ENCODE data around the gene PLCD4. TPM values are rescaled to one million over a fixed set of nuclear protein-coding genes. Genes with fewer than 3 reads are reported as not detected.
A peak's percentile ranks its signal among the peaks of the same experiment; 100 is the strongest.

The PLCD4 gene
- polyA plus RNA-seq, 3 donors, result 5.9 to 10.0 (median 8.8) TPM

- DNase-seq (ENCODE audit: low read depth in 3 of 3, low spot score in 2 of 3), result no peak
Measured at GRCh38 chr2:218662377-218662776, 54.7 kb downstream of the PLCD4 start.

- no peak for DNase-seq (ENCODE audit: low read depth in 3 of 3, low spot score in 2 of 3)
Measured at GRCh38 chr2:218662827-218663226, 55.1 kb downstream of the PLCD4 start.

DNA sequence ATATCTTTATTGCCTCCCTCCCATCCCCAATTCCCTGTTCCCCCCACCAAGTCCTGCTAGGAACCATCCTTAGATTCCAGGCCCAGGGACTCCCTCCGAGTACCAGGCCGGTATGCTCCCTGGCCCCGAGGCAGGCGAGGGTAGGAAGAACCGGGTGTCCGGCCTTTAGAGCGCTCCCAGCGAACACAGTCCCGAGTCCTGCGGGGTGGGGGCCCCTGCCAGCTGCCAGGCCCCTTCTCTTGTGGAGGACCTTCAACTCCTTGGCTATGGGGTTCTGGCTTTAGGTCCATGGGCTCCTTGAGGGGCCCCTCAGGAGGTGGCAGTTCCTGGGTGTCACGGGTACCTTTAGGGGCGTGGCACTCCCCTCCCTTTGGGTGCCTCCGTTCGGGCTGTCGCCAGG is 56.2 kb downstream of the PLCD4 start:
- DNase-seq (ENCODE audit: low read depth in 3 of 3, low spot score in 2 of 3), result no peak

GRCh38 chr2:218664653-218665052 is 57.0 kb downstream of the PLCD4 start:
- DNase-seq (ENCODE audit: low read depth in 3 of 3, low spot score in 2 of 3), result no peak

GRCh38 chr2:218671097-218671653 is 63.5 kb downstream of the PLCD4 start:
- DNase-seq (ENCODE audit: low read depth in 3 of 3, low spot score in 2 of 3), result no peak

DNA sequence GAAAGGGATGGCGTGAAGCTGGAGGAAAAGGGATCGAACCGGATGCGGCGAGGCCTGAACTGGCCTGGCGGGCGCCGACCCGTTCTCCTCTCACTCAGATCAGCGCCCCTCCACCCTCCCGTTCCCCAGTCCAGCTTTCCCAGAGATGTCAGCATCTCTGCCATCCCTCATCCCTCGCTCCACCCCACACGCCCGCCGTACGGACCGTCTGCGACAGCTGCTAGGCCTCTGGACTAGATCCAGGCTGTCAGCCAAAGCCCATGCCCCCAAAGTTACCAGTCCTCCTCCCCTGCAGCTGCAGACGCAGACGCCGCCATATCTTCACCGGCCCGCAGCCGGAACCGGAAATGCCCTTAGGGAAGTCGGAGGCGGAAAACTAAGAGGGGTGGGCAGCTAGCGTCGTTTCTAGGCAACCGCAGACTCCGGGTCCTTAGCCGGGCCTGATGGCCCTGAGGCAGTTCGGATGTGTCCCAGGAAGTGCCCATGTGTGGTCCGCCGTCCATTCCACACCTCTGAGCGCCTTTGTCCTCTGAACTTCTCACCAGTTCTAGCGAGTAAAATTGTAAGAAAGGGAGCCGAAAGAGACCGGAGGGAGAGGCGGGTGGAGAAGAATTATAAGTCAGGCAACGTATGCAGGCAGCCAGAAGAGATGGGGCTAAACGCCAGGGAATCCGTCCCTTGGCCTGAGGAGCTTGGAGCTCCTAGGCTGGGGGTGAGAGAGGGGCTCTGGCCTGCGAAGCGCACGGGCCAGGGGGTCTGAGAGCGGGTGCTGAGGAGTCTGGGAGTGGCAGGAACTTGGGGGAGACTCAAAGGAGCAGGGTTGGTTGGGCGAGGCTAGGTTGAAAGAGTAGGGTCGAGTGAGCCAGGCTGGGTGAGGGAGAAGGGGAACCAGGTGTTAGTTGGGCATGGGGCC is 64.2 kb downstream of the PLCD4 start, which contains the start of the genes RNF25 and STK36:
Gene RNF25, minus strand, starts transcription at position 349 of the 913 bp plus-strand sequence. Its CDS starts 32 bp downstream, at position 317.
Gene STK36, plus strand, starts transcription at position 433 of the 913 bp plus-strand sequence. CDS start 744 bp downstream, outside the sequence.
- peak; percentile 71 to 82 (median 76) for DNase-seq (ENCODE audit: low read depth in 3 of 3, low spot score in 2 of 3)

DNA sequence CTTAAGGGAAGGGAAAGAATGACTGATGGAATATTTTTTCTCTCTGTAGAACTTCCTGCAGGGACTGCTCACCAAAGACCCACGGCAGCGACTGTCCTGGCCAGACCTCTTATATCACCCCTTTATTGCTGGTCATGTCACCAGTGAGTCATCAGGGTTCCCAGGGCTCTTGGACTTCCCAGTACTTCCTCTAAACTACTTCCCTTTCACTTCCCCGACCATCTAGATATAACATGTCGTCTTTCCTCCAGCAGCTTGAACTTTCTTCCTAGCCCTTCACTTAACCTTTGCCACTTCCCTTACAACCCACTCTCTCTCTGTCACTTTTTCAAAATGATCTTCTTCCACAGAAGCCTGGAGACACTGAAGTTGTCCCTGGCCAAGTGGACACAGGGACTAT is 71.4 kb downstream of the PLCD4 start:
- DNase-seq (ENCODE audit: low read depth in 3 of 3, low spot score in 2 of 3), result no peak

DNA sequence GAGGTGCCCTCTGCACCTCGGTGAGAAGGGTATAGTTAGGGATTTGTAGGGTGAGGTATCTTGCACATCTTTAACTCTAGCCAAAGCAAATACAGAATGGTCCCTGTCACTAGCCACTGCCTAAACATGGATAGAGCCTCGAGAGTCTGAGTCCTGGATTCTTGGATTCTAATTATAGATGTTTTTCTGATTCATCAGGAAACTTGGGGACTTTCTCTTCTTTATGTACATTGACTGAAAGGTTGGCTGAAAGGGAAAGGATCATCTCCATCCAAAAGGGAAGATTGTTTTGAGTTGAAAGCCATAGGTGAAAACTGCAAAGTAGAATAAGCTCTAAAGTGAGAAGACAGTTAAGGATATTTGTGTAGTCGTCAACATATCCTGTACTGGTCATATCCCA is 72.4 kb downstream of the PLCD4 start:
- DNase-seq (ENCODE audit: low read depth in 3 of 3, low spot score in 2 of 3), result no peak

Other genes with a start within 250 kb of the PLCD4 start
- under 1 TPM; 0.56 to 0.98 (median 0.68) TPM for gene SLC11A1, start 225.6 kb upstream of the PLCD4 start, polyA plus RNA-seq (ENCODE audit: insufficient read length in 3 of 3)
- 100 to 1,000 TPM; 124 to 134 (median 127) TPM for gene CTDSP1, start 208.0 kb upstream of the PLCD4 start, polyA plus RNA-seq (ENCODE audit: insufficient read length in 3 of 3)
- gene VIL1, start 188.8 kb upstream of the PLCD4 start, polyA plus RNA-seq (ENCODE audit: insufficient read length in 3 of 3), result 10 to 100 TPM; 18.8 to 26.9 (median 25.1) TPM
- 10 to 100 TPM; 16.2 to 22.0 (median 20.7) TPM for gene USP37, start 39.5 kb upstream of the PLCD4 start, polyA plus RNA-seq (ENCODE audit: insufficient read length in 3 of 3)
- gene CNOT9, start 39.1 kb upstream of the PLCD4 start, polyA plus RNA-seq (ENCODE audit: insufficient read length in 3 of 3), result 10 to 100 TPM; 44.6 to 50.3 (median 50.0) TPM
- 10 to 100 TPM; 13.9 to 16.3 (median 16.1) TPM for gene ZNF142, start 51.7 kb downstream of the PLCD4 start, polyA plus RNA-seq (ENCODE audit: insufficient read length in 3 of 3)
- gene BCS1L, start 51.8 kb downstream of the PLCD4 start, polyA plus RNA-seq (ENCODE audit: insufficient read length in 3 of 3), result 10 to 100 TPM; 44.2 to 55.1 (median 50.8) TPM
- 10 to 100 TPM; 49.4 to 54.3 (median 51.0) TPM for gene RNF25, start 64.1 kb downstream of the PLCD4 start, polyA plus RNA-seq (ENCODE audit: insufficient read length in 3 of 3)
- gene STK36, start 64.2 kb downstream of the PLCD4 start, polyA plus RNA-seq (ENCODE audit: insufficient read length in 3 of 3), result 10 to 100 TPM; 55.3 to 70.7 (median 62.0) TPM
- gene TTLL4, start 102.9 kb downstream of the PLCD4 start, polyA plus RNA-seq (ENCODE audit: insufficient read length in 3 of 3), result 10 to 100 TPM; 28.7 to 33.4 (median 30.6) TPM
- gene CYP27A1, start 174.2 kb downstream of the PLCD4 start, polyA plus RNA-seq (ENCODE audit: insufficient read length in 3 of 3), result 10 to 100 TPM; 47.8 to 59.3 (median 57.3) TPM
- gene PRKAG3, start 223.9 kb downstream of the PLCD4 start, polyA plus RNA-seq (ENCODE audit: insufficient read length in 3 of 3), result under 1 TPM in 2 of 3 donors, not detected in 1; 0.07 TPM